H9 (cell line): ENCODE results near the gene FABP3. TPM values are rescaled to one million over a fixed set of nuclear protein-coding genes. Genes with fewer than 3 reads are reported as not detected.

Source experiments
- DNase-seq: peaks from one replicate; pipeline ENCODE4 v3.0.0-alpha.2; 2017
- H2AFZ ChIP-seq: one replicate; pipeline ENCODE4 v1.6.1; 2013; ENCODE audit warnings: mild to moderate bottlenecking, low read length, control low read depth, moderate library complexity
- H2AK5ac ChIP-seq: 2 replicates; pipeline ENCODE4 v1.6.1; 2013; ENCODE audit warnings: low read length, control low read depth, mixed read lengths; ENCODE audit not compliant: insufficient read length
- H2BK120ac ChIP-seq: one replicate; pipeline ENCODE4 v1.6.1; 2013; ENCODE audit warnings: low read depth, mild to moderate bottlenecking, low read length, control low read depth, inconsistent platforms; ENCODE audit not compliant: poor library complexity, severe bottlenecking
- H2BK12ac ChIP-seq: 2 replicates; pipeline ENCODE4 v1.6.1; 2013; ENCODE audit warnings: low read length, control low read depth, mixed read lengths, low read depth; ENCODE audit not compliant: insufficient read length
- H2BK15ac ChIP-seq: 2 replicates; pipeline ENCODE4 v1.6.1; 2013; ENCODE audit warnings: low read depth, low read length, control low read depth
- H2BK20ac ChIP-seq: one replicate; pipeline ENCODE4 v1.6.1; 2013; ENCODE audit warnings: low read depth, mild to moderate bottlenecking, low read length, control low read depth, inconsistent platforms; ENCODE audit not compliant: poor library complexity, severe bottlenecking
- H2BK5ac ChIP-seq: 2 replicates; pipeline ENCODE4 v1.6.1; 2013; ENCODE audit warnings: low read length, control low read depth, mixed read lengths; ENCODE audit not compliant: insufficient read length
- H3K14ac ChIP-seq: 2 replicates; pipeline ENCODE4 v1.6.1; 2013; ENCODE audit warnings: low read length, control low read depth; ENCODE audit not compliant: insufficient read depth
- H3K18ac ChIP-seq: 2 replicates; pipeline ENCODE4 v1.6.1; 2013; ENCODE audit warnings: low read depth, mild to moderate bottlenecking, mixed read lengths, low read length, control low read depth; ENCODE audit not compliant: insufficient read length
- H3K23ac ChIP-seq: 2 replicates; pipeline ENCODE4 v1.6.1; 2013; ENCODE audit warnings: low read length, control low read depth, mixed read lengths, low read depth; ENCODE audit not compliant: insufficient read length
- H3K23me2 ChIP-seq: 2 replicates; pipeline ENCODE4 v1.6.1; 2013; ENCODE audit warnings: low read depth, mild to moderate bottlenecking, mixed read lengths, low read length, control low read depth; ENCODE audit not compliant: insufficient read length, poor library complexity, severe bottlenecking
- H3K27ac ChIP-seq: 2 replicates; pipeline ENCODE4 v1.5.1; 2013; ENCODE audit warnings: low read length, control low read depth, mixed read lengths, low read depth; ENCODE audit not compliant: insufficient read length
- H3K27me3 ChIP-seq: 2 replicates; pipeline ENCODE4 v1.6.1; 2013; ENCODE audit warnings: low read length, control low read depth, inconsistent platforms; ENCODE audit not compliant: insufficient read depth
- H3K4ac ChIP-seq: 2 replicates; pipeline ENCODE4 v1.6.1; 2013; ENCODE audit warnings: low read depth, mild to moderate bottlenecking, control low read depth, inconsistent platforms, low read length, moderate library complexity
- H3K4me1 ChIP-seq: 2 replicates; pipeline ENCODE4 v1.6.1; 2013; ENCODE audit warnings: low read length, control low read depth, inconsistent platforms; ENCODE audit not compliant: insufficient read depth
- H3K4me2 ChIP-seq: 2 replicates; pipeline ENCODE4 v1.6.1; 2013; ENCODE audit warnings: low read length, control low read depth, mixed read lengths; ENCODE audit not compliant: insufficient read length, insufficient read depth
- H3K56ac ChIP-seq: 2 replicates; pipeline ENCODE4 v1.6.1; 2013; ENCODE audit warnings: low read depth, mild to moderate bottlenecking, mixed read lengths, low read length, control low read depth; ENCODE audit not compliant: insufficient read length
- H3K79me1 ChIP-seq: 2 replicates; pipeline ENCODE4 v1.6.1; 2013; ENCODE audit warnings: low read depth, mild to moderate bottlenecking, moderate library complexity, low read length, control low read depth, inconsistent platforms; ENCODE audit not compliant: insufficient read depth, poor library complexity, severe bottlenecking
- H3K79me2 ChIP-seq: 2 replicates; pipeline ENCODE4 v1.6.1; 2013; ENCODE audit warnings: low read length, control low read depth, inconsistent platforms; ENCODE audit not compliant: insufficient read depth
- H3K9ac ChIP-seq: 2 replicates; pipeline ENCODE4 v1.6.1; 2013; ENCODE audit warnings: low read length, control low read depth, mixed read lengths; ENCODE audit not compliant: insufficient read length; ENCODE audit errors: extremely low read depth
- H3K9me3 ChIP-seq: one replicate; pipeline ENCODE4 v1.6.1; 2013; ENCODE audit warnings: low read depth, low read length, inconsistent platforms; ENCODE audit not compliant: control insufficient read depth
- H3T11ph ChIP-seq: one replicate; pipeline ENCODE4 v1.6.1; 2013; ENCODE audit warnings: mild to moderate bottlenecking, low read length, control low read depth, inconsistent platforms
- H4K20me1 ChIP-seq: one replicate; pipeline ENCODE4 v1.6.1; 2013; ENCODE audit not compliant: control insufficient read depth, insufficient read length, insufficient read depth
- H4K5ac ChIP-seq: 2 replicates; pipeline ENCODE4 v1.6.1; 2013; ENCODE audit warnings: low read depth, mild to moderate bottlenecking, mixed read lengths, low read length, control low read depth; ENCODE audit not compliant: insufficient read length
- H4K8ac ChIP-seq: replicated peaks from 2 replicates; pipeline ENCODE4 v1.6.1; 2013; ENCODE audit warnings: low read length, control low read depth, mixed read lengths, low read depth; ENCODE audit not compliant: insufficient read length
- H4K91ac ChIP-seq: 2 replicates; pipeline ENCODE4 v1.6.1; 2013; ENCODE audit warnings: low read depth, mild to moderate bottlenecking, moderate library complexity, mixed read lengths, low read length, control low read depth; ENCODE audit not compliant: insufficient read length
- H3K27ac Mint-ChIP-seq, 3 experiments: 2 replicates in 2 of 3; 3 replicates in 1 of 3; pipeline ENCODE4 v1.8.0; 2020 to 2021; ENCODE audit warnings: mixed read lengths in 3 of 3, mild to moderate bottlenecking in 1 of 3, moderate library complexity in 1 of 3
- H3K27me3 Mint-ChIP-seq: 2 replicates; pipeline ENCODE4 v1.8.0; 2021; ENCODE audit warnings: low read depth, mild to moderate bottlenecking, moderate library complexity, mixed read lengths
- H3K36me3 Mint-ChIP-seq, 3 experiments: 2 replicates in 2 of 3; 3 replicates in 1 of 3; pipeline ENCODE4 v1.8.0; 2020 to 2021; ENCODE audit warnings: low read depth in 3 of 3, mixed read lengths in 3 of 3; ENCODE audit not compliant: insufficient read depth in 1 of 3
- H3K4me1 Mint-ChIP-seq, 2 experiments: 2 replicates each; pipeline ENCODE4 v1.8.0; 2020; ENCODE audit warnings: mixed read lengths in 2 of 2
- H3K4me3 Mint-ChIP-seq, 2 experiments: 2 replicates in 1 of 2; 3 replicates in 1 of 2; pipeline ENCODE4 v1.8.0; 2020 to 2021; ENCODE audit warnings: mild to moderate bottlenecking in 2 of 2, mixed read lengths in 2 of 2, moderate library complexity in 1 of 2
- H3K9me3 Mint-ChIP-seq, 2 experiments: 2 replicates in 1 of 2; 3 replicates in 1 of 2; pipeline ENCODE4 v1.8.0; 2020; ENCODE audit warnings: mild to moderate bottlenecking in 2 of 2, mixed read lengths in 2 of 2, moderate library complexity in 1 of 2
- WGBS: extraction: QIAGEN DNeasy Blood & Tissue Kit; methylation state at CpG from one replicate; pipeline ENCODE4 v1.1.7; 2013; ENCODE audit warnings: missing lambda C conversion rate, low lambda C conversion rate, mixed read lengths; ENCODE audit not compliant: insufficient read length; ENCODE audit errors: extremely low coverage; 5-methylcytosine and 5-hydroxymethylcytosine counted together
- total RNA-seq: library from RNA; stranded (reverse); gene quantifications from 2 replicates; pipeline ENCODE4 v1.2.1, GENCODE V29; 2021
- TF ChIP-seq, protein P1 (sequence below): fragments of 200-600 bp; sonication (generic); conservative IDR thresholded peaks from 3 replicates; pipeline ENCODE4 v1.8.0; 2021; ENCODE audit warnings: antibody characterized with exemption, mild to moderate bottlenecking

The FABP3 gene
- total RNA-seq, 1 experiment from 2014 or later = 9.0 TPM

DNA sequence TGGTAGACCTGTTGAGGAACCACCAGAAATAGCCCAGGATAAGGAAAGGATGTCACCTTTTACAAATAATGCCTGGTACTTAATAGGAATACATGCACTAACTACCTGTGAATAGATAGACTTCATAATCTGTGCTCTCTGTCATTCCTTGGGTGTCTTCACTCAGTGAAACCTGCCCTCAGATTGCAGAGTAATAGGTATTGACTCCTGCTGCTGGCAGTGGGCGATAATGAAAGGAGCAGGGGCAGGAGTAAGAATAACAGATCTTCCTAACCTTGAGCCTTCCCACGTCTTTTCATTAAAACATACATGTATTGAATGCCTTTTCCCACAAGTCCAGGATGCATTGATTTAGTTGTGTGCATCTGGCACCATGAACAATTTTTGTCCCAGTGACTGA lies 16.4 kb downstream of the FABP3 start:
- Mint-ChIP-seq H3K4me3 (no peak overlapping the region), H3K9me3 (no peaks in the 10 kb centered on the region), H3K27me3 (no peaks in the 10 kb centered on the region), H3K36me3 (peaks cover 2 to 41% (median 12%) of the 10 kb centered on the region in 3 experiments; a peak in 5 of 7 replicates), H3K27ac (no peak overlapping the region), H3K4me1 (no peaks in the 10 kb centered on the region)
- H3K9me3 ChIP-seq = no peaks in the 10 kb centered on the region
- no peaks in the 10 kb centered on the region for H3K79me2 ChIP-seq
- H4K5ac ChIP-seq = no peak overlapping the region
- no peaks in the 10 kb centered on the region for H3K4me1 ChIP-seq
- H2AK5ac ChIP-seq = no peak overlapping the region
- H2BK15ac ChIP-seq = no peak overlapping the region
- no peak overlapping the region for H3K9ac ChIP-seq
- H2BK20ac ChIP-seq = no peak overlapping the region
- no peak overlapping the region for H4K8ac ChIP-seq
- H3K4ac ChIP-seq = no peak overlapping the region
- H2BK5ac ChIP-seq = no peak overlapping the region
- no peak overlapping the region for H2BK120ac ChIP-seq
- no peak overlapping the region for H2BK12ac ChIP-seq
- DNase-seq = no peak
- TF ChIP-seq, protein P1, sequence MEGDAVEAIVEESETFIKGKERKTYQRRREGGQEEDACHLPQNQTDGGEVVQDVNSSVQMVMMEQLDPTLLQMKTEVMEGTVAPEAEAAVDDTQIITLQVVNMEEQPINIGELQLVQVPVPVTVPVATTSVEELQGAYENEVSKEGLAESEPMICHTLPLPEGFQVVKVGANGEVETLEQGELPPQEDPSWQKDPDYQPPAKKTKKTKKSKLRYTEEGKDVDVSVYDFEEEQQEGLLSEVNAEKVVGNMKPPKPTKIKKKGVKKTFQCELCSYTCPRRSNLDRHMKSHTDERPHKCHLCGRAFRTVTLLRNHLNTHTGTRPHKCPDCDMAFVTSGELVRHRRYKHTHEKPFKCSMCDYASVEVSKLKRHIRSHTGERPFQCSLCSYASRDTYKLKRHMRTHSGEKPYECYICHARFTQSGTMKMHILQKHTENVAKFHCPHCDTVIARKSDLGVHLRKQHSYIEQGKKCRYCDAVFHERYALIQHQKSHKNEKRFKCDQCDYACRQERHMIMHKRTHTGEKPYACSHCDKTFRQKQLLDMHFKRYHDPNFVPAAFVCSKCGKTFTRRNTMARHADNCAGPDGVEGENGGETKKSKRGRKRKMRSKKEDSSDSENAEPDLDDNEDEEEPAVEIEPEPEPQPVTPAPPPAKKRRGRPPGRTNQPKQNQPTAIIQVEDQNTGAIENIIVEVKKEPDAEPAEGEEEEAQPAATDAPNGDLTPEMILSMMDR = no peak
- no peaks in the 10 kb centered on the region for H3K27me3 ChIP-seq
- no peak overlapping the region for H3T11ph ChIP-seq
- H2AFZ ChIP-seq = no peak overlapping the region
- no peak overlapping the region for H3K18ac ChIP-seq
- H4K91ac ChIP-seq = no peak overlapping the region
- no peak overlapping the region for H3K4me2 ChIP-seq
- no peak overlapping the region for H3K56ac ChIP-seq
- no CpG with 5 or more reads among the region's 2 CpGs for WGBS
- H3K23ac ChIP-seq = no peak overlapping the region
- no peaks in the 10 kb centered on the region for H3K79me1 ChIP-seq
- no peak overlapping the region for H3K27ac ChIP-seq
- no peaks in the 10 kb centered on the region for H3K23me2 ChIP-seq
- no peaks in the 10 kb centered on the region for H4K20me1 ChIP-seq
- no peak overlapping the region for H3K14ac ChIP-seq
